OCI-LY7 (cell line): ENCODE data around the gene LITAFD. TPM values are rescaled to one million over a fixed set of nuclear protein-coding genes. Genes with fewer than 3 reads are reported as not detected.

Experiments
- BruUV-seq: library from RNA; stranded (reverse); fragments of 400-500 nt; replicated peaks from 2 replicates; lab custom pipeline; 2021; lab: Mats Ljungman, UMichigan
- CTCF ChIA-PET: fragments of 300-600 bp; sonication (Branson Sonifier 250); formaldehyde crosslinking; loops from one replicate; lab custom pipeline; 2022; ENCODE audit warnings: antibody characterized with exemption; ENCODE audit not compliant: unreplicated experiment; lab: Charles Lee
- POLR2A ChIA-PET: fragments of 300-600 bp; sonication (Branson Sonifier 250); formaldehyde crosslinking; loops from one replicate; lab custom pipeline; 2022; ENCODE audit warnings: antibody characterized with exemption; lab: Charles Lee
- DNase-seq: peaks from one replicate; pipeline ENCODE4 v3.0.0-alpha.2; 2015; ENCODE audit warnings: low spot score
- H2AFZ ChIP-seq: fragments of 200-600 bp; sonication (generic), shearing (Covaris generic); 2 replicates; pipeline ENCODE4 v1.6.1; 2014; ENCODE audit warnings: mild to moderate bottlenecking, antibody characterized with exemption, low read length, moderate library complexity
- H3K27ac ChIP-seq: fragments of 200-600 bp; sonication (generic); 2 replicates; pipeline ENCODE4 v1.5.1; 2014; ENCODE audit warnings: mixed run types, low read depth, mild to moderate bottlenecking, moderate library complexity, low read length, inconsistent platforms; ENCODE audit not compliant: poor library complexity, severe bottlenecking
- H3K36me3 ChIP-seq: fragments of 200-600 bp; sonication (generic); 2 replicates; pipeline ENCODE4 v1.6.1; 2014; ENCODE audit warnings: mild to moderate bottlenecking, antibody characterized with exemption, low read length, moderate library complexity, mixed read lengths; ENCODE audit not compliant: insufficient read depth
- H3K4me1 ChIP-seq: fragments of 200-600 bp; sonication (generic); 2 replicates; pipeline ENCODE4 v1.5.1; 2014; ENCODE audit warnings: mild to moderate bottlenecking, low read length; ENCODE audit not compliant: insufficient read depth, poor library complexity, severe bottlenecking
- H3K4me2 ChIP-seq: fragments of 200-600 bp; sonication (generic); 2 replicates; pipeline ENCODE4 v1.6.1; 2014; ENCODE audit warnings: mild to moderate bottlenecking, low read length
- H3K4me3 ChIP-seq: fragments of 200-600 bp; sonication (generic); 2 replicates; pipeline ENCODE4 v1.5.1; 2014; ENCODE audit warnings: mild to moderate bottlenecking, low read depth, low read length; ENCODE audit not compliant: poor library complexity, severe bottlenecking
- H3K79me2 ChIP-seq: fragments of 200-600 bp; sonication (generic); 2 replicates; pipeline ENCODE4 v1.6.1; 2016; ENCODE audit warnings: low read depth, mild to moderate bottlenecking, low read length, moderate library complexity, mixed read lengths; ENCODE audit not compliant: insufficient read depth
- H3K9me2 ChIP-seq: fragments of 200-600 bp; sonication (generic); 2 replicates; pipeline ENCODE4 v1.6.1; 2016; ENCODE audit warnings: mild to moderate bottlenecking, low read length, mixed read lengths; ENCODE audit not compliant: insufficient read depth
- H3K9me3 ChIP-seq: fragments of 200-600 bp; sonication (generic); 2 replicates; pipeline ENCODE4 v1.6.1; 2014; ENCODE audit warnings: mild to moderate bottlenecking, mixed run types, low read length, mixed read lengths
- H4K20me1 ChIP-seq: fragments of 200-600 bp; sonication (generic); 2 replicates; pipeline ENCODE4 v1.6.1; 2014; ENCODE audit warnings: mild to moderate bottlenecking, antibody characterized with exemption, low read length, moderate library complexity, mixed read lengths; ENCODE audit not compliant: insufficient read depth
- CTCF ChIP-seq: fragments of 200-600 bp; sonication (generic); conservative IDR thresholded peaks from 2 replicates; pipeline ENCODE4 v1.5.1; 2014; ENCODE audit warnings: mild to moderate bottlenecking, antibody characterized with exemption, low read length, moderate library complexity, mixed read lengths
- EZH2phosphoT487 ChIP-seq: fragments of 200-600 bp; sonication (generic); IDR thresholded peaks from 2 replicates; pipeline ENCODE4 v1.6.1; 2018; ENCODE audit warnings: low read depth, borderline replicate concordance, mild to moderate bottlenecking, mixed run types, antibody characterized with exemption, low read length, moderate library complexity, mixed read lengths
- intact Hi-C: fragments of 100-400 bp; cut with micrococcal nuclease; formaldehyde crosslinking; loops from one replicate; pipeline ENCODE4 v1.10.0; 2022; ENCODE audit not compliant: unreplicated experiment
- total RNA-seq, 2 experiments: library from RNA; depleted of rRNA in 1 of 2; stranded (reverse); fragments of >200 nt in 1 of 2; shearing (Covaris generic) in 1 of 2; gene quantifications; 2 replicates each; pipeline ENCODE4 v1.2.3, GENCODE V29; 2014 to 2022

Gene LITAFD
- total RNA-seq, 2 experiments from 2014 or later: not detected

GRCh38 chr16:8919934-8920462 is 37.8 kb downstream of the LITAFD start:
- Histone ChIP-seq H3K4me2 (no peak overlapping the region), H3K9me2 (no peaks in the 10 kb centered on the region), H3K4me1 (no peaks in the 10 kb centered on the region), H3K9me3 (no peaks in the 10 kb centered on the region), H2AFZ (no peak overlapping the region), H3K4me3 (no peak overlapping the region), H3K79me2 (no peaks in the 10 kb centered on the region), H3K36me3 (peaks cover 95% of the 10 kb centered on the region), H4K20me1 (peaks cover 4% of the 10 kb centered on the region), H3K27ac (no peak overlapping the region)
- no TSS peak for BruUV-seq
- intact Hi-C loops: no loop called here
- TF ChIP-seq EZH2phosphoT487 (no peak), CTCF (no peak)
- CTCF ChIA-PET: no interaction called here
- POLR2A ChIA-PET: no interaction called here
- DNase-seq: no peak

DNA sequence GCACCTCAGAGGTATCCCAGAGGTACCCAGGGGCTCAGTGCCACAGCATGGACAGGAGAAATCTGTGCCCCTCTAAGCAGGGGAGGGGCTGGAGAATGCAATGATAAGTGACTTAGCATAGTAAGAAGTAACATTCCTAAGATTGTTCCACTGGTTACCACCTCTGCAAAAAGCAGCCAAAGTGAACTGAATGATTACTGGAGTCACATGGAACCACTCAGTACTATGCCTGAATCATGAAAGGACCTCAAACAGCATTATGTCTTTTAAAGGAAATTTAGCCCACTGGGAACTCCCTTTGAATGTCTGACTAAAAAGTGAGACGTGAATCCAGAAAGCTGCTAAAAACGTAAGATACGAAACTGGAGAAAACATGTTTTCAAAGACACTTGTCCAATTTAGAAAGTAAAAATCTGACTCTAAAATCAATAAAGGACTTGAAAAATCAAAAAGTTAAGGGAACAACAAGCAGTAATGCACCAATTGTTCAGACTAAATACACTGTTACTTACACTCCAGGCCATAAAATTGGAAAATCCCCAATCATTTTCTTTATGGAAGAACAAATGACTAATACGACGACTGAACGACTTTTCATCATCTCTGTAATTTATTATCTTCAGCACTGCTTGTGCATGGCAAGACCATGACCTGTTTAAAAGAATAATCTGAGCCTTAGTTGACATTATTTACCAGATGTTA is 38.6 kb downstream of the LITAFD start:
- ChIA-PET CTCF (no interaction called here), POLR2A (no interaction called here)
- no peak overlapping the region for H3K4me3 ChIP-seq
- H3K4me2 ChIP-seq: no peak overlapping the region
- H3K4me1 ChIP-seq: no peaks in the 10 kb centered on the region
- intact Hi-C loops: no loop called here
- H4K20me1 ChIP-seq: peaks cover 4% of the 10 kb centered on the region
- TF ChIP-seq CTCF (no peak), EZH2phosphoT487 (no peak)
- H3K36me3 ChIP-seq: peaks cover 94% of the 10 kb centered on the region
- no peaks in the 10 kb centered on the region for H3K9me3 ChIP-seq
- H3K27ac ChIP-seq: no peak overlapping the region
- H3K79me2 ChIP-seq: no peaks in the 10 kb centered on the region
- BruUV-seq: no TSS peak
- no peak overlapping the region for H2AFZ ChIP-seq
- DNase-seq: no peak
- H3K9me2 ChIP-seq: no peaks in the 10 kb centered on the region

GRCh38 chr16:8921347-8921984 is 39.3 kb downstream of the LITAFD start:
- Histone ChIP-seq H3K4me3 (no peak overlapping the region), H3K4me1 (no peaks in the 10 kb centered on the region), H3K36me3 (peaks cover 88% of the 10 kb centered on the region), H2AFZ (no peak overlapping the region), H4K20me1 (peaks cover 5% of the 10 kb centered on the region), H3K79me2 (no peaks in the 10 kb centered on the region), H3K9me3 (no peaks in the 10 kb centered on the region), H3K9me2 (no peaks in the 10 kb centered on the region), H3K4me2 (no peak overlapping the region), H3K27ac (no peak overlapping the region)
- no TSS peak for BruUV-seq
- no peak for DNase-seq
- ChIA-PET POLR2A (no interaction called here), CTCF (no interaction called here)
- intact Hi-C loops: no loop called here
- TF ChIP-seq EZH2phosphoT487 (no peak), CTCF (no peak)
